Stimulated activated naive B cell treated with anti-CD40 and anti-IgM and Interleukin-4, amounts not matched to agents 10 μg/mL and 1 μg/mL and 100 μg/mL, for 72 hours (primary cell): ENCODE measurements around the gene NDUFA3.
"Not testable (repeated sequence)": the region's sequence is repeated elsewhere in the genome, so short reads cannot be mapped to it uniquely, and the experiment has no call there.

Experiments used
- ATAC-seq, 2 donors: fragments of 150-1000 bp; cut with Tn5 transposase; replicated peaks; 2 replicates each; pipeline ENCODE4 v1.10.0; 2021; ENCODE audit warnings: moderate library complexity in 1 of 2
- DNase-seq: peaks from one replicate; pipeline ENCODE4 v3.0.0; 2021
- H3K27ac Mint-ChIP-seq: one replicate; pipeline ENCODE4 v1.8.0; 2022; ENCODE audit warnings: mild to moderate bottlenecking, mixed read lengths
- H3K27me3 Mint-ChIP-seq, 2 donors: one replicate each; pipeline ENCODE4 v1.8.0; 2022; ENCODE audit warnings: mixed read lengths in 2 of 2
- H3K36me3 Mint-ChIP-seq, 2 donors: one replicate each; pipeline ENCODE4 v1.8.0; 2022; ENCODE audit warnings: mixed read lengths in 2 of 2, mild to moderate bottlenecking in 1 of 2
- H3K4me1 Mint-ChIP-seq, 2 donors: one replicate each; pipeline ENCODE4 v1.8.0; 2022; ENCODE audit warnings: mixed read lengths in 2 of 2, mild to moderate bottlenecking in 1 of 2
- H3K4me3 Mint-ChIP-seq, 2 donors: one replicate each; pipeline ENCODE4 v1.8.0; 2022; ENCODE audit warnings: mild to moderate bottlenecking in 2 of 2, mixed read lengths in 2 of 2, moderate library complexity in 1 of 2
- H3K9me3 Mint-ChIP-seq, 2 donors: one replicate each; pipeline ENCODE4 v1.8.0; 2022; ENCODE audit warnings: mixed read lengths in 2 of 2, mild to moderate bottlenecking in 1 of 2

Gene NDUFA3

GRCh38 chr19:54099190-54099902 is 3.3 kb upstream of the NDUFA3 start:
- Mint-ChIP-seq H3K4me1 (peaks cover 11 to 36% of the 10 kb centered on the region in 2 donors), H3K27me3 (peaks cover 17 to 26% of the 10 kb centered on the region in 2 donors), H3K4me3 (no peak overlapping the region), H3K9me3 (no peaks in the 10 kb centered on the region), H3K27ac (no peak overlapping the region), H3K36me3 (peaks cover 0 to 3% of the 10 kb centered on the region in 2 donors)
- no peak for ATAC-seq
- DNase-seq, result no peak

GRCh38 chr19:54099903-54100255 is 2.8 kb upstream of the NDUFA3 start:
- Mint-ChIP-seq H3K27me3 (peaks cover 12 to 21% of the 10 kb centered on the region in 2 donors), H3K4me1 (peaks cover 11 to 37% of the 10 kb centered on the region in 2 donors)
- not testable (repeated sequence) for H3K27ac Mint-ChIP-seq, H3K36me3 Mint-ChIP-seq, H3K9me3 Mint-ChIP-seq, DNase-seq, H3K4me3 Mint-ChIP-seq, ATAC-seq

- H3K9me3 Mint-ChIP-seq, result no peaks in the 10 kb centered on the region
- H3K36me3 Mint-ChIP-seq, result peaks cover 3 to 6% of the 10 kb centered on the region in 2 donors
- peak within 1 kb of the TSS; percentile 44 for H3K27ac Mint-ChIP-seq
- H3K4me1 Mint-ChIP-seq, result peaks cover 14 to 40% of the 10 kb centered on the region in 2 donors
- peaks cover 10 to 14% of the 10 kb centered on the region in 2 donors for H3K27me3 Mint-ChIP-seq
- H3K4me3 Mint-ChIP-seq, result peak within 1 kb of the TSS; percentile 39 to 60
- ATAC-seq (no peak), DNase-seq (no peak)
Observed at GRCh38 chr19:54100561-54100960, 2.1 kb upstream of the NDUFA3 start, which contains the start of gene OSCAR. Gene OSCAR, minus strand, starts transcription at chr19:54100803. Its CDS starts 11 bp downstream, at chr19:54100792.

GRCh38 chr19:54104998-54105715 is 2.5 kb downstream of the NDUFA3 start:
- Mint-ChIP-seq H3K9me3 (no peaks in the 10 kb centered on the region), H3K4me1 (peaks cover 14 to 46% of the 10 kb centered on the region in 2 donors), H3K27me3 (no peaks in the 10 kb centered on the region), H3K27ac (peak overlapping the region; percentile 89), H3K36me3 (peaks cover 22 to 40% of the 10 kb centered on the region in 2 donors), H3K4me3 (peak overlapping the region in 1 of 2 donors; percentile 33)
- DNase-seq (no peak), ATAC-seq (no peak)

DNA sequence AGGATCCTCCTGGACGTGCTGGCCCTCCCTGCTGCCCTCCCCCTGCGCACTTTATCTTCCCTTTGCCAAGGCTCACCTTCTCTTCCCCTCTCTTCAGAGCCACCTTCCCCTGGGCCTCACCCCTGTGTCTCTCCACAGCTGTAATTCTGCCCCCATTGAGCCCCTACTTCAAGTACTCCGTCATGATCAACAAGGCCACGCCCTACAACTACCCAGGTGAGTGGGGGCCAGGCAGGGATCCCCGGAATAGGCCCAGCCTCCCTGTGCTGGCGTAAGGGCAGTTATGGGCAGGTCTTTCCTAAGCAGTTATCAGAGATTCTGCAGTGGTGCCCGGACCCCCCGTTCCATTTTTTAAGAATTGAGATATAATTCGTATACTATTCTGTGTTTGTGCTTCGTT is 3.1 kb downstream of the NDUFA3 start:
- no peak for ATAC-seq
- Mint-ChIP-seq H3K27ac (peak overlapping the region; percentile 89), H3K9me3 (no peaks in the 10 kb centered on the region), H3K4me3 (peak overlapping the region; percentile 33 to 44), H3K36me3 (peaks cover 27 to 45% of the 10 kb centered on the region in 2 donors), H3K27me3 (no peaks in the 10 kb centered on the region), H3K4me1 (peaks cover 17 to 49% of the 10 kb centered on the region in 2 donors)
- no peak for DNase-seq

DNA sequence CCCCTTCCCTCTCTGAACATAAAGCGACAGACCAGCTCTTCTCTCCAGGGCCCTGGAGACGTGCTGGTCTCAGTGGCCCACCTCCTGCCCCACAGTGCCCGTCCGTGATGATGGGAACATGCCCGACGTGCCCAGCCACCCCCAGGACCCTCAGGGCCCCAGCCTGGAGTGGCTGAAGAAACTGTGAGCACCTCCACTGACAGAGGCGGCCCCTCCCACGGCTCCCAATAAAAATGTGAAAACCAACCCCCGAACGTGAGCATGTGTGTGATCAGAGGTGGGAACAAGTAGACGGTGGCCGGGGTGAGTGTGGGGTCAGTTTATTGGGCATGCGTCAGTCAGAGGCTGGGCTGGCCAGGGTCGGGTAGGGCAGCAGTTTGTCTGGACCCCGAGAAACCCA is 4.1 kb downstream of the NDUFA3 start:
- ATAC-seq (no peak), DNase-seq (no peak)
- no peaks in the 10 kb centered on the region for H3K9me3 Mint-ChIP-seq
- H3K4me3 Mint-ChIP-seq, result no peak overlapping the region
- peaks cover 29 to 48% of the 10 kb centered on the region in 2 donors for H3K36me3 Mint-ChIP-seq
- H3K27ac Mint-ChIP-seq, result no peak overlapping the region
- H3K4me1 Mint-ChIP-seq, result peaks cover 18 to 49% of the 10 kb centered on the region in 2 donors
- no peaks in the 10 kb centered on the region for H3K27me3 Mint-ChIP-seq

- H3K9me3 Mint-ChIP-seq, result no peaks in the 10 kb centered on the region
- ATAC-seq (no peak), DNase-seq (no peak)
- H3K4me1 Mint-ChIP-seq, result peaks cover 15 to 39% of the 10 kb centered on the region in 2 donors
- H3K27ac Mint-ChIP-seq, result no peak overlapping the region
- no peaks in the 10 kb centered on the region for H3K27me3 Mint-ChIP-seq
- H3K36me3 Mint-ChIP-seq, result peaks cover 32 to 49% of the 10 kb centered on the region in 2 donors
- H3K4me3 Mint-ChIP-seq, result no peak overlapping the region
Observed at GRCh38 chr19:54107876-54108490, 5.3 kb downstream of the NDUFA3 start.

DNA sequence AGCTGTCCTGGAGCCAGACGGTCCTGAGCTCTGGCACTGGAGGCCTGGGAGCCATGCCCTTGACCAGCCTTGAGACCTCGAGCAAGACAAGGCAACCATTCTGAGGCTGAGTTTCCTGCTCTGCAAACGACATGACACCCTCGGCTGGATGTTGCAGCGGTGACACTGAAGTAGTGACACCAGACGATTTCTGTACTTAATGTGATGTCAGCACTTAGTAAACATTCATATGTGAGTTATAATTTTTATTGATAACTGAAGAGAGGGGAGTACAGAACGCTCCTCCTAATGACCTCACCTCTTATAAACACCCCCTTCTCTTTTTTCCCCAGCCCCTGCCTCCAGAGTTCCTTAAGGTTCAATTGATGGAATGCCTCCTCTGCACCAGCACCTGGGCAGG is 5.8 kb downstream of the NDUFA3 start:
- Mint-ChIP-seq H3K9me3 (no peaks in the 10 kb centered on the region), H3K36me3 (peaks cover 28 to 54% of the 10 kb centered on the region in 2 donors), H3K27ac (peak overlapping the region; percentile 31), H3K4me3 (no peak overlapping the region), H3K4me1 (peaks cover 13 to 35% of the 10 kb centered on the region in 2 donors), H3K27me3 (no peaks in the 10 kb centered on the region)
- DNase-seq (no peak), ATAC-seq (no peak)

DNA sequence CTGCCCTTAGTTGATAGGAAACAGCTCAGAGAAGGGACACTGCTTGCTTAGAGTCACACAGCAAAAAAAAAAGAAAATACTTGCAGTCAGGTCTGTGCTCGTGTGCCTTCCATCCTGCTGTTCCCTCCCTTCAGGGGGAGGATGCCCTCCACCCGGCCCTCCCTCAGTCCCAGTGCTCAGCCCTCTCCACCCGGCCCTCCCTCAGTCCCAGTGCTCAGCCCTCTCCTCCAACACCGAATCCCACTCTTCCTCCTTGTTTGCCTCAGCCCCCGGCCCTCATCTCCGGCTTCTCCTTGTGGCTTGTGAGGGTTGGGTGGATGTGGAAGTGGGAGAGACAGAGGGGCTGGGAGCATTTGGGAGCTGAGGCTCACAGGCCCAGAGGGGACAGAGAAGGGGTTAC is 7.0 kb downstream of the NDUFA3 start:
- no peak overlapping the region for H3K4me3 Mint-ChIP-seq
- ATAC-seq, result no peak
- H3K27ac Mint-ChIP-seq, result peak overlapping the region; percentile 37
- H3K36me3 Mint-ChIP-seq, result peaks cover 31 to 64% of the 10 kb centered on the region in 2 donors
- no peak for DNase-seq
- no peaks in the 10 kb centered on the region for H3K27me3 Mint-ChIP-seq
- peaks cover 17 to 45% of the 10 kb centered on the region in 2 donors for H3K4me1 Mint-ChIP-seq
- H3K9me3 Mint-ChIP-seq, result no peaks in the 10 kb centered on the region

DNA sequence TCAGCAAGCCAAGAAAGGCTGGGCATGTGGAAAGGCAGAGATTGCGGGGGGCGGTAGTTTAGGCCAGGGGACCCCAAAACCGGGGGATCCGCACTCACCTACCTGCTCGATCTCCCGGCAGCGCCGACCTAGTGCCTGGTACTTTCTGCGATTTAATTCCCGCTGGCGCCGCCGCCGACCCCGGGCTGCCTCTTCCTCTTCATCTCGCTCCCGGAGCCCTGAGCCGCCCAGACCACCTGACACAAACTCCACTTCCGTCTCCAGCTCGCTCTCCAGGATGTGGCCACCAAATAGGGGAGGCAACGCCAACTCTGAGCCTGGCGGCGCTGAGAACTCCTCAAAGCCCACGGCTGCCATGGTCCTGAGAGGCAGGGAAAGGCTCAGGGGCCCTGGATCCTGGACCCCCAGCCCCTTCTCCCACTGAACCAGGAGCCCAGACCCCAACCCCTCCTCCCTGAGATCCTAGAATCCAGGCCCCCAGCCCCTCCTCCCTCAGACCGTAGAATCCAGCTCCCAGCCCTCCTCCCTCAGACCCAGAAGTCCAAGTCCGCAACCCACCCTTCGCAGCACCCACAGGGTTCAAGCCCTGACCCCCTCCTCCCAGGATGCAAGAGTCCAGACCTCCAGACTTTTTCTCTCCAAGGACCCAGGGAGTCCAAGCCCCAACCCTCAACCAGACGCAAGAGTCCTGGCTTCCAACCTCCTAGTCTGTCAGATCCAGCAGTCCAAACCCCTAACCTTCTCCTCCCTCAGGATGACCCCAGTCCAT is 11.9 kb downstream of the NDUFA3 start:
- Mint-ChIP-seq H3K9me3 (no peaks in the 10 kb centered on the region), H3K27ac (peak overlapping the region; percentile 95), H3K4me1 (peaks cover 26 to 46% of the 10 kb centered on the region in 2 donors), H3K4me3 (peak overlapping the region; percentile 87 to 93), H3K27me3 (no peaks in the 10 kb centered on the region), H3K36me3 (peaks cover 22 to 47% of the 10 kb centered on the region in 2 donors)
- DNase-seq, result no peak
- peak; percentile 38 to 47 for ATAC-seq

- DNase-seq (peak; percentile 94), ATAC-seq (peak; percentile 94)
- H3K4me3 Mint-ChIP-seq, result peak within 1 kb of the TSS; percentile 87 to 93
- H3K4me1 Mint-ChIP-seq, result peaks cover 24 to 47% of the 10 kb centered on the region in 2 donors
- H3K27ac Mint-ChIP-seq, result peak within 1 kb of the TSS; percentile 95
- H3K9me3 Mint-ChIP-seq, result no peaks in the 10 kb centered on the region
- H3K27me3 Mint-ChIP-seq, result no peaks in the 10 kb centered on the region
- peaks cover 26 to 46% of the 10 kb centered on the region in 2 donors for H3K36me3 Mint-ChIP-seq
Observed at GRCh38 chr19:54115109-54116063, 12.7 kb downstream of the NDUFA3 start, which contains the start of the genes PRPF31 and TFPT. Gene PRPF31, plus strand, starts transcription at chr19:54115754. Its CDS starts 2,525 bp downstream, at chr19:54118279. Gene TFPT, minus strand, starts transcription at chr19:54115657. Its CDS starts 388 bp downstream, at chr19:54115269.

- DNase-seq, result no peak
- Mint-ChIP-seq H3K27me3 (no peaks in the 10 kb centered on the region), H3K4me1 (peaks cover 11 to 23% of the 10 kb centered on the region in 2 donors), H3K4me3 (no peak overlapping the region), H3K9me3 (no peaks in the 10 kb centered on the region), H3K27ac (no peak overlapping the region), H3K36me3 (peaks cover 47 to 62% of the 10 kb centered on the region in 2 donors)
- ATAC-seq, result no peak
Observed at GRCh38 chr19:54121259-54121658, 18.6 kb downstream of the NDUFA3 start.

DNA sequence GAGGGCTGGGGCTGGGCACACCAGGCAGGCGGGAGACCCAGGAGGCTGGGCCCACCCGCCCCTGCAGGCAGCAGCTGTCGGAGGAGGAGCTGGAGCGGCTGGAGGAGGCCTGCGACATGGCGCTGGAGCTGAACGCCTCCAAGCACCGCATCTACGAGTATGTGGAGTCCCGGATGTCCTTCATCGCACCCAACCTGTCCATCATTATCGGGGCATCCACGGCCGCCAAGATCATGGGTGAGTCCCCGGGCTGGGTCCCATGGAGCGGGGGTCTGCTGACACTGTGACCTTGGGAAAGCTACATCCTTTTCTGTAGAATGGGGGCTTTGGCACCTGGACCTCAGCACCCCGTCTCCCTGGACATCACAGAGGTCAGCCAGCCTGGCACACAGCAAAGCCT is 21.0 kb downstream of the NDUFA3 start:
- ATAC-seq (no peak), DNase-seq (no peak)
- peaks cover 0 to 6% of the 10 kb centered on the region in 2 donors for H3K4me1 Mint-ChIP-seq
- H3K27ac Mint-ChIP-seq, result no peak overlapping the region
- H3K27me3 Mint-ChIP-seq, result no peaks in the 10 kb centered on the region
- H3K9me3 Mint-ChIP-seq, result no peaks in the 10 kb centered on the region
- H3K36me3 Mint-ChIP-seq, result peaks cover 54 to 67% of the 10 kb centered on the region in 2 donors
- no peak overlapping the region for H3K4me3 Mint-ChIP-seq
